ENCODE data around the gene GCH1. TPM values are rescaled to one million over a fixed set of nuclear protein-coding genes. Genes with fewer than 3 reads are reported as not detected.

The GCH1 gene
- total and polyA plus RNA-seq, 4 donors, result 7.2 to 44.9 (median 14.8) TPM

- H3K27me3 ChIP-seq (ENCODE audit: control insufficient read depth in 3 of 3, insufficient read depth in 3 of 3, low read length in 2 of 3), result no peaks in the 10 kb centered on the region
- H3K9ac ChIP-seq (ENCODE audit: insufficient read depth in 1 of 2, low read length in 2 of 2), result no peak overlapping the region
- WGBS, 2 donors, result 87 to 89% methylated on average over 3 of the region's 3 CpGs
- no peaks in the 10 kb centered on the region for H3K9me3 ChIP-seq (ENCODE audit: control insufficient read depth in 4 of 4, insufficient read depth in 3 of 4, low read length in 3 of 4)
- no peak for ATAC-seq (ENCODE audit: insufficient read depth, low FRiP score)
- DNase-seq, result no peak
- H3K4me1 ChIP-seq (ENCODE audit: control insufficient read depth in 5 of 5, insufficient read depth in 5 of 5, low read length in 5 of 5), result no peaks in the 10 kb centered on the region
- H3K27ac ChIP-seq (ENCODE audit: low read depth in 1 of 2, low read length in 1 of 2), result no peak overlapping the region
- H3K36me3 ChIP-seq (ENCODE audit: control insufficient read depth in 4 of 4, insufficient read depth in 4 of 4, low read length in 4 of 4), result no peaks in the 10 kb centered on the region
- TF ChIP-seq CTCF (IDR thresholded peaks at IDR 0.05; ENCODE audit: control extremely low read depth, extremely low read depth), result no peak
- H3K4me3 ChIP-seq, result no peak overlapping the region
Measured at GRCh38 chr14:54852215-54852614, 50.4 kb downstream of the GCH1 start.

- 98 to 100% methylated on average over 1 of the region's 1 CpG for WGBS, 2 donors
- peaks cover 0 to 2% (median 0%) of the 10 kb centered on the region in 4 donors for H3K36me3 ChIP-seq (ENCODE audit: control insufficient read depth in 4 of 4, insufficient read depth in 4 of 4, low read length in 4 of 4)
Measured at GRCh38 chr14:54848910-54849309, 53.7 kb downstream of the GCH1 start.

GRCh38 chr14:54845641-54846040 is 57.0 kb downstream of the GCH1 start:
- TF ChIP-seq CTCF (IDR thresholded peaks at IDR 0.05; ENCODE audit: control extremely low read depth, extremely low read depth), result no peak
- WGBS, 2 donors, result 83 to 87% methylated on average over 7 of the region's 7 CpGs
- no peak overlapping the region for H3K9ac ChIP-seq (ENCODE audit: insufficient read depth in 1 of 2, low read length in 2 of 2)
- ATAC-seq (ENCODE audit: insufficient read depth, low FRiP score), result no peak
- no peaks in the 10 kb centered on the region for H3K27me3 ChIP-seq (ENCODE audit: control insufficient read depth in 3 of 3, insufficient read depth in 3 of 3, low read length in 2 of 3)
- peaks cover 0 to 3% (median 0%) of the 10 kb centered on the region in 4 donors for H3K36me3 ChIP-seq (ENCODE audit: control insufficient read depth in 4 of 4, insufficient read depth in 4 of 4, low read length in 4 of 4)
- no peaks in the 10 kb centered on the region for H3K9me3 ChIP-seq (ENCODE audit: control insufficient read depth in 4 of 4, insufficient read depth in 3 of 4, low read length in 3 of 4)
- H3K27ac ChIP-seq (ENCODE audit: low read depth in 1 of 2, low read length in 1 of 2), result no peak overlapping the region
- no peaks in the 10 kb centered on the region for H3K4me1 ChIP-seq (ENCODE audit: control insufficient read depth in 5 of 5, insufficient read depth in 5 of 5, low read length in 5 of 5)
- H3K4me3 ChIP-seq, result no peak overlapping the region
- DNase-seq, result peak in 2 of 3 donors; percentile 14 to 51

More at GRCh38 chr14:54848910-54849309, 53.7 kb downstream of the GCH1 start:
- no peaks in the 10 kb centered on the region for H3K4me1 ChIP-seq (ENCODE audit: control insufficient read depth in 5 of 5, insufficient read depth in 5 of 5, low read length in 5 of 5)
- DNase-seq, result no peak
- no peak for TF ChIP-seq CTCF (IDR thresholded peaks at IDR 0.05; ENCODE audit: control extremely low read depth, extremely low read depth)
- no peak overlapping the region for H3K9ac ChIP-seq (ENCODE audit: insufficient read depth in 1 of 2, low read length in 2 of 2)
- H3K27ac ChIP-seq (ENCODE audit: low read depth in 1 of 2, low read length in 1 of 2), result no peak overlapping the region
- no peaks in the 10 kb centered on the region for H3K9me3 ChIP-seq (ENCODE audit: control insufficient read depth in 4 of 4, insufficient read depth in 3 of 4, low read length in 3 of 4)
- H3K4me3 ChIP-seq, result no peak overlapping the region
- ATAC-seq (ENCODE audit: insufficient read depth, low FRiP score), result no peak
- H3K27me3 ChIP-seq (ENCODE audit: control insufficient read depth in 3 of 3, insufficient read depth in 3 of 3, low read length in 2 of 3), result no peaks in the 10 kb centered on the region

- Histone ChIP-seq H3K27me3 (ENCODE audit: control insufficient read depth in 3 of 3, insufficient read depth in 3 of 3, low read length in 2 of 3) (no peaks in the 10 kb centered on the region), H3K4me3 (no peak overlapping the region), H3K36me3 (ENCODE audit: control insufficient read depth in 4 of 4, insufficient read depth in 4 of 4, low read length in 4 of 4) (peaks cover 0 to 3% (median 0%) of the 10 kb centered on the region in 4 donors), H3K4me1 (ENCODE audit: control insufficient read depth in 5 of 5, insufficient read depth in 5 of 5, low read length in 5 of 5) (no peaks in the 10 kb centered on the region), H3K27ac (ENCODE audit: low read depth in 1 of 2, low read length in 1 of 2) (no peak overlapping the region), H3K9me3 (ENCODE audit: control insufficient read depth in 4 of 4, insufficient read depth in 3 of 4, low read length in 3 of 4) (no peaks in the 10 kb centered on the region), H3K9ac (ENCODE audit: insufficient read depth in 1 of 2, low read length in 2 of 2) (no peak overlapping the region)
- DNase-seq (no peak), ATAC-seq (ENCODE audit: insufficient read depth, low FRiP score) (no peak)
- 94 to 98% methylated on average over 2 of the region's 2 CpGs for WGBS, 2 donors
- TF ChIP-seq CTCF (IDR thresholded peaks at IDR 0.05; ENCODE audit: control extremely low read depth, extremely low read depth), result no peak
Measured at GRCh38 chr14:54844479-54844878, 58.1 kb downstream of the GCH1 start.
